Astrocyte of the spinal cord (primary cell): ENCODE results near the gene OR14I1.
A peak's percentile ranks its signal among the peaks of the same experiment; 100 is the strongest.

ENCODE experiments used
- DNase-seq: peaks from one replicate; pipeline ENCODE4 v3.0.0; 2011; ENCODE audit warnings: low read depth, low spot score
- H3K4me3 ChIP-seq: 2 replicates; pipeline ENCODE4 v1.5.1; 2011; ENCODE audit warnings: low read depth, mild to moderate bottlenecking, low read length, moderate library complexity
- CTCF ChIP-seq: IDR thresholded peaks from 2 replicates; pipeline ENCODE4 v1.5.1; 2012; ENCODE audit warnings: low read depth, mild to moderate bottlenecking, low read length, inconsistent platforms
- in situ Hi-C: cut with HindIII; loops from 2 replicates; pipeline ENCODE4 v1.10.0; 2017; ENCODE audit warnings: low sequenced_read_pairs

Gene OR14I1

DNA sequence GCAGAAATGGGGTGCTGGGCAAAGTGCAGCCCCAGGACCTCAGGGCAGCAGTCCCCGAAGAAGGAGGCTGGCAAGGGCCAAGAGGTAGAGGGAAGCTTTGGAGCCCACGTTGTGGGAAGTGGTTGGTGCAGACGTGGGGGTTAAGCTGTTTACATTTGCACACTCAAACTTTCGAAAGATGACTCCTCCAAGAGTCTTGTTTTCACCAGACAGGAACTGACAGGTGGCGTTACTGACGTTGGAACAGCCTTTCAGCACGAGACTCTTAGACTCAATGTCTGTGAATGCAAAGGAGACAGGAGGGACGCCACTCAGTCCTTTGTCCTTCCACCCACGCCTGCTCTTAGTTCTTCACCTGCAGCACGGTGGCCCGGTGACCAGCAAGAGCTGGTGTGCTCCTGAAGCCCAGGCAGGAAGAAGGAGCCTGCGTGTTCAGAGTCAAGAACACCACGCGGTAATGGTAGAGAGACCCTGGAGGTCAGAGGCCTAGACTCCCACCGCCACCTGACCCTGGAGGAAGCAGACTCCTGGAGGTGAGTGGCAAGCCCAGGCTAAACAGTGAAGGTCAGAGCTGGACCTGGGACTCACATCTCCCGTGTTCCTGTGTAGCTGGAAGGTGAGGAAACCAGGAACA lies 37.1 kb upstream of the OR14I1 start:
- no peak overlapping the region for H3K4me3 ChIP-seq
- in situ Hi-C loops: no loop called here
- TF ChIP-seq CTCF: no peak
- no peak for DNase-seq

GRCh38 chr1:248737457-248737856 lies 34.9 kb upstream of the OR14I1 start:
- H3K4me3 ChIP-seq: no peak overlapping the region
- no peak for DNase-seq
- no peak for TF ChIP-seq CTCF
- in situ Hi-C loops: no loop called here

DNA sequence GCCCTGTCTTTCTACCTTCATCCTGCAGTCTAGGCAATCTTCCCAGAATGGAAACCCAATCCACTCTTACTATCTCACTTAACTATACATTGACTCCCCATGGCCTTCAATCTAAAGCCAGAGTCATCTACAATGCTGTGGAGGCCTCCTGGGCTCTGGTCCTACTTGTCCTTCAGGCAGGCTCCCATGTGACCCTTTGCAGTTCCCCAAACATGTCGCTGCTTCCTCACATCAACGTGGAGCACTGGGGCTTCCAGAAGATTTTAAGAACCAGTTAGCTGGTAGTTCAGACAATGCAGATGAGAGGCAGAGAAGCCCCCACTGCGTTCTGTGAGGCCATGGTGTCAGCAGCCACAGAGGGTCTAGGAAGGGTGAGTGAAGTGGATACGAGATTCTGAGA lies 34.4 kb upstream of the OR14I1 start:
- TF ChIP-seq CTCF: no peak
- DNase-seq: no peak
- in situ Hi-C loops: no loop called here
- H3K4me3 ChIP-seq: no peak overlapping the region

GRCh38 chr1:248733566-248733965 lies 31.0 kb upstream of the OR14I1 start:
- no peak for TF ChIP-seq CTCF
- no peak overlapping the region for H3K4me3 ChIP-seq
- in situ Hi-C loops: no loop called here
- DNase-seq: no peak

DNA sequence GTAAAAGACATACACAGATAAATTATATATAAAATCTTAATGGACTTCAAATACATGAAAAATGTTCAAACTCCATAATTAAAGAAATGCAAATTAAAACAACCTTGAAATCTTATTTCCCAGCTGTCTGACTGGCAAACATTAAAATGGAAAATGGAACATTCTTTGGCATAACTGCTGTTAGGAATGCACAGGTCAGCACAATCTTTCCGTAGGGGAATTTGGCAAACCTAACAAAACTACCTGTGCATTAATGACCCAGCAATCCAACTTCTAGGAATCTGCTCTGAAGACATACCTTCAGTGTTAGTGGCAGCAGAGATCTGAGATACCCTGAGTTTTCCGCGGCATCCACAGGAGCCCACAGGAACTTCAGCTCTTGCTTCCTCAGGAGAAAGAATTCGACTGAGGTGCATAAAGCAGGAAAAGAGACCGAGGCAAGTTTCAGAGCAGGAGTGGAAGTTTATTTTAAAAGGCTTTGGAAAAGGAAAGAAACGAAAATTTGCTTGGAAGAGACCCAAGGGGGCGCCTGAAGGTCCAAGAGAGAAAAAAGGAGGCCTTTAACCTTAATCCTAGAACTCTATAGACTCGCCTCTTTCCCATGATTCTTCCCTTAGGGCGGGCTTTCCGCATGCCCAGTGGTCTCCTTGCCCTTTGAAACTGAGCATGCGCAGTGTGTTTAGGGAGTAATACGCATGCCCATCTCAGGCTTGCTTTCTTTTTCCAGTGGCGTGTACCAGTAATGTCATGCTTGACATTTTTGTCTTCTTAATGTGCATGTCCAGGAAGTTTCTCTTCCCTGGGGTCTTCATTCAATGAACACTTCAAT lies 28.2 kb upstream of the OR14I1 start:
- in situ Hi-C loops: no loop called here
- no peak for TF ChIP-seq CTCF
- DNase-seq: no peak
- no peak overlapping the region for H3K4me3 ChIP-seq

GRCh38 chr1:248714248-248714647 lies 11.7 kb upstream of the OR14I1 start:
- in situ Hi-C loops: no loop called here
- TF ChIP-seq CTCF: no peak
- H3K4me3 ChIP-seq: no peak overlapping the region
- DNase-seq: peak; percentile 9
